HG03354 (cell line): ENCODE measurements around the gene TBC1D3E.
"Not testable (repeated sequence)": the region's sequence is repeated elsewhere in the genome, so short reads cannot be mapped to it uniquely, and the experiment has no call there.

ENCODE experiments used
- ATAC-seq: cut with Tn5 transposase; IDR thresholded peaks from one replicate; pipeline ENCODE4 v1.9.1; 2021; ENCODE audit warnings: mild to moderate bottlenecking; ENCODE audit not compliant: unreplicated experiment, poor library complexity, severe bottlenecking

Gene TBC1D3E

DNA sequence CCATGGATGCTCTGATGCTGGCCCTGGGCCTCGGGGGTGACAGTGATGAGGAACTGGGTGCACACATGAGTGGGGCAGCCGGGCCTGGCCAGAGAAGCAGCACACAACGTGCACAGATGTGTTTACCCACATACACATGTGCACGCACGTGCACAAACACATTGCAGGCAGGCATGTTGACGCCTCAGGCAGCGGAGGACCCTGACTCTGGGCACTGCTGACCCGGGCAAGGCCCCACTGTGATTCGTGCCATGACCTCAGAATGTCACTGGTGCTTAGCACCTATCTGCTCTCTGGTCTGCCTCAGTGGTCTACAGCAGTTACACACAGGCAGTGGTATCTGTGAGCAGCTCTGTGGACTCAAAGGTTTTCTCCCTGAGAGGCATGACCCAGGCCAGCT is at the start of gene TBC1D3E:
Gene TBC1D3E, plus strand, starts transcription at position 301 of the 400 bp plus-strand sequence. CDS start 1,545 bp downstream, outside the sequence.
- not testable (repeated sequence) for ATAC-seq

DNA sequence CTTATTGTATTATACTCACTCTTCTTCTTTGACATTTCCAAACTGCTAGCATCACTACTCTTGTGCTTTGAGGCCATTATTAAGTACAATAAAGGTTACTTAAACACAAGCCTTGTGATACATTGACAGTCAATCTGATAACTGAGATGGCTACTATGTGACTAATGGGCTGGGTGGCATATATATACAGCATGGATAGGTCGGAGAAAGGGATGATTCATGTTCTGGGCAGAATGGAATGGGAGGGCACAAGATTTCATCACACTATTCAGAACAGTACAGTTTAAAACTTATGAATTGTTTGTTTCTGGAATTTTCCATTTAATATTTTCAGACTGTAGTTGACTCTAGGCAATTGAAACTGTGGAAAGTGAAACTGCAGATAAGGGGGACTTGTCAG is 40.4 kb upstream of the TBC1D3E start:
- ATAC-seq, result not testable (repeated sequence)

GRCh38 chr17:38088120-38088519 is 39.6 kb upstream of the TBC1D3E start:
- not testable (repeated sequence) for ATAC-seq

GRCh38 chr17:38094059-38094694 is 33.6 kb upstream of the TBC1D3E start:
- ATAC-seq, result not testable (repeated sequence)

- not testable (repeated sequence) for ATAC-seq
These were observed 28.5 kb upstream of the TBC1D3E start for GRCh38 chr17:38099262-38099661.

- ATAC-seq, result not testable (repeated sequence)
These were observed 7.9 kb upstream of the TBC1D3E start for GRCh38 chr17:38119829-38120228.

DNA sequence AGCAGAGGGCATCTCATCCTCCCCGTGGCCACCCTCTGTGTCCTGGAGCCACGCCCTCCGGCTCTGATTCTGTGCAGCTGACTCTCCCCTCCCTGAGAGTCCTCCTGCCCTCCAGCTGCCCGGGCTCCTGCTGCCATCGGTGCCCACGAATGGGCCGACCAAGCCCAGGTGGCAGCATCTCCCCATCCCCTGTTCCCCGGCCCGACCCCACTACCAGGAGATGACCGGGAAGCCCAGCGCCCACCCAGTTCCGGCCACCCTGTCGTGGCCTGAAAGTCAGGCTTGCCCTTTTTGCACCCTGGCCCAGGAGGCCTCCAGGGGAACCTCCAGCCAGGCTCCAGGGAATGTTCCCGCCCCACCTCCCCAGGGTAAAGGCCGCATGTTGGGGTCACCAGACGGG is 7.1 kb downstream of the TBC1D3E start:
- ATAC-seq, result not testable (repeated sequence)
